Liver (tissue), 9 donors: Measurements from ENCODE around the gene SOX2. TPM values are rescaled to one million over a fixed set of nuclear protein-coding genes. Genes with fewer than 3 reads are reported as not detected.

Experiments used
- DNase-seq: peaks from one replicate; pipeline ENCODE4 v3.0.0-alpha.2; 2017; ENCODE audit warnings: low spot score
- H3K27ac ChIP-seq, 2 donors: one replicate each; pipeline ENCODE4 v1.7.0; 2013; ENCODE audit warnings: inconsistent platforms in 2 of 2, low read length in 2 of 2, control low read depth in 1 of 2, low read depth in 1 of 2, mild to moderate bottlenecking in 1 of 2
- H3K27me3 ChIP-seq, 4 donors: one replicate each; pipeline versions ENCODE4 v1.6.1 to v1.7.0; 2013; ENCODE audit warnings: low read length in 3 of 4, inconsistent platforms in 1 of 4, mild to moderate bottlenecking in 1 of 4, moderate library complexity in 1 of 4; ENCODE audit not compliant: control insufficient read depth in 4 of 4, insufficient read depth in 4 of 4
- H3K36me3 ChIP-seq, 4 donors: one replicate each; pipeline versions ENCODE4 v1.6.1 to v1.7.0; 2013; ENCODE audit warnings: low read length in 3 of 4, mild to moderate bottlenecking in 3 of 4, low read depth in 1 of 4, moderate library complexity in 1 of 4; ENCODE audit not compliant: control insufficient read depth in 4 of 4, insufficient read depth in 3 of 4
- H3K4me1 ChIP-seq, 4 donors: one replicate each; pipeline versions ENCODE4 v1.6.1 to v1.7.0; 2013; ENCODE audit warnings: low read length in 3 of 4, mild to moderate bottlenecking in 3 of 4, moderate library complexity in 1 of 4; ENCODE audit not compliant: control insufficient read depth in 4 of 4, insufficient read depth in 4 of 4
- H3K4me3 ChIP-seq, 3 donors: one replicate each; pipeline versions ENCODE4 v1.6.1 to v1.7.0; 2013; ENCODE audit warnings: low read length in 3 of 3, control low read depth in 1 of 3, low read depth in 1 of 3, mild to moderate bottlenecking in 1 of 3
- H3K9ac ChIP-seq, 2 donors: one replicate each; pipeline ENCODE4 v1.7.0; 2013; ENCODE audit warnings: low read length in 2 of 2, mild to moderate bottlenecking in 2 of 2, moderate library complexity in 2 of 2, control low read depth in 1 of 2, low read depth in 1 of 2
- H3K9me3 ChIP-seq, 4 donors: one replicate each; pipeline versions ENCODE4 v1.6.1 to v1.7.0; 2013; ENCODE audit warnings: low read length in 3 of 4; ENCODE audit not compliant: control insufficient read depth in 4 of 4
- ATF3 ChIP-seq: IDR thresholded peaks from 2 replicates; pipeline ENCODE4 v1.6.1; 2016; ENCODE audit warnings: antibody characterized with exemption
- CTCF ChIP-seq: fragments of 150-350 bp; IDR thresholded peaks from 2 replicates; pipeline ENCODE4 v1.5.1; 2017; ENCODE audit warnings: improper control_type of control experiment, low read depth, low read length; ENCODE audit not compliant: missing input control
- EGR1 ChIP-seq, 2 donors: IDR thresholded peaks; 2 replicates each; pipeline ENCODE4 v1.6.1; 2016 to 2018; ENCODE audit warnings: antibody characterized with exemption in 2 of 2, low read depth in 2 of 2
- FOXA1 ChIP-seq: IDR thresholded peaks from 2 replicates; pipeline ENCODE4 v1.6.1; 2016; ENCODE audit warnings: antibody characterized with exemption
- FOXA2 ChIP-seq: IDR thresholded peaks from 2 replicates; pipeline ENCODE4 v1.6.1; 2016; ENCODE audit warnings: antibody characterized with exemption
- GABPA ChIP-seq, 2 donors: IDR thresholded peaks in 1 of 2; conservative IDR thresholded peaks in 1 of 2; 2 replicates each; pipeline ENCODE4 v1.6.1; 2016; ENCODE audit warnings: antibody characterized with exemption in 2 of 2, mild to moderate bottlenecking in 1 of 2, moderate library complexity in 1 of 2
- HNF4A ChIP-seq, 2 donors: conservative IDR thresholded peaks; 2 replicates each; pipeline ENCODE4 v1.6.1; 2016; ENCODE audit warnings: antibody characterized with exemption in 2 of 2, mild to moderate bottlenecking in 2 of 2
- HNF4G ChIP-seq: IDR thresholded peaks from 2 replicates; pipeline ENCODE4 v1.6.1; 2016; ENCODE audit warnings: antibody characterized with exemption
- JUND ChIP-seq, 2 donors: IDR thresholded peaks; 2 replicates each; pipeline ENCODE4 v1.6.1; 2016; ENCODE audit warnings: antibody characterized with exemption in 2 of 2
- NR2F2 ChIP-seq: IDR thresholded peaks from 2 replicates; pipeline ENCODE4 v1.6.1; 2016; ENCODE audit warnings: antibody characterized with exemption
- RAD21 ChIP-seq, 2 donors: IDR thresholded peaks; 2 replicates each; pipeline ENCODE4 v1.6.1; 2016; ENCODE audit warnings: antibody characterized with exemption in 2 of 2, mild to moderate bottlenecking in 2 of 2
- REST ChIP-seq: IDR thresholded peaks from 2 replicates; pipeline ENCODE4 v1.6.1; 2016; ENCODE audit warnings: antibody characterized with exemption, mild to moderate bottlenecking
- RXRA ChIP-seq, 2 donors: IDR thresholded peaks; 2 replicates each; pipeline ENCODE4 v1.6.1; 2017 to 2018; ENCODE audit warnings: antibody characterized with exemption in 2 of 2, mild to moderate bottlenecking in 1 of 2
- SP1 ChIP-seq: IDR thresholded peaks from 2 replicates; pipeline ENCODE4 v1.6.1; 2018; ENCODE audit warnings: antibody characterized with exemption, mild to moderate bottlenecking
- TAF1 ChIP-seq: conservative IDR thresholded peaks from 2 replicates; pipeline ENCODE4 v1.6.1; 2016; ENCODE audit warnings: antibody characterized with exemption, mild to moderate bottlenecking
- YY1 ChIP-seq: IDR thresholded peaks from 2 replicates; pipeline ENCODE4 v1.6.1; 2016; ENCODE audit warnings: antibody characterized with exemption, mild to moderate bottlenecking
- ZBTB33 ChIP-seq: IDR thresholded peaks from 2 replicates; pipeline ENCODE4 v1.6.1; 2016; ENCODE audit warnings: antibody characterized with exemption
- WGBS: extraction: QIAGEN DNeasy Blood & Tissue Kit; methylation state at CpG from one replicate; pipeline ENCODE4 v1.1.7; 2013; 5-methylcytosine and 5-hydroxymethylcytosine counted together
- polyA plus RNA-seq, 2 donors: library from polyadenylated mRNA; stranded (reverse) in 1 of 2; unstranded in 1 of 2; fragments of 200-250 nt in 1 of 2; fragments of >200 nt in 1 of 2; fragmentation: Nextera tagmentation in 1 of 2; extraction: Ambion mirVana in 1 of 2; gene quantifications; one replicate each; pipeline versions ENCODE4 v1.2.1 to v1.2.3, GENCODE V29; 2013 to 2015
- total RNA-seq, 2 donors: library from RNA; depleted of rRNA; stranded (reverse); fragments of >200 nt; gene quantifications; one replicate each; pipeline ENCODE4 v1.2.3, GENCODE V29; 2014
- donor health status: healthy.
- donor health status: healthy.
- donor health status: healthy.
- donor health status: healthy.
- donor health status: healthy.

Gene SOX2
- total and polyA plus RNA-seq, 4 donors: 0.02 TPM; not detected in 3

- peaks cover 0 to 9% (median 0%) of the 10 kb centered on the region in 4 donors for H3K9me3 ChIP-seq
- 13% methylated on average over 31 of the region's 31 CpGs for WGBS
- H3K9ac ChIP-seq: no peak overlapping the region
- peaks cover 9 to 37% (median 21%) of the 10 kb centered on the region in 4 donors for H3K27me3 ChIP-seq
- DNase-seq: no peak
- H3K4me1 ChIP-seq: peaks cover 12 to 26% (median 21%) of the 10 kb centered on the region in 4 donors
- TF ChIP-seq EGR1 (IDR thresholded peaks at IDR 0.05; ENCODE audit: low read depth in 2 of 2) (no peak), REST (no peak), FOXA1 (no peak), FOXA2 (no peak), JUND (IDR thresholded peaks at IDR 0.05) (no peak), TAF1 (no peak), NR2F2 (no peak), YY1 (no peak), CTCF (no peak), SP1 (no peak)
- H3K36me3 ChIP-seq: no peaks in the 10 kb centered on the region
- H3K27ac ChIP-seq: no peak overlapping the region
- no peak overlapping the region for H3K4me3 ChIP-seq
These were observed 12.7 kb downstream of the SOX2 start for GRCh38 chr3:181724192-181724965.

- Histone ChIP-seq H3K4me1 (peaks cover 11 to 26% (median 21%) of the 10 kb centered on the region in 4 donors), H3K4me3 (no peak overlapping the region), H3K9ac (no peak overlapping the region), H3K27ac (no peak overlapping the region), H3K9me3 (peaks cover 0 to 9% (median 0%) of the 10 kb centered on the region in 4 donors), H3K27me3 (peaks cover 9 to 33% (median 22%) of the 10 kb centered on the region in 4 donors), H3K36me3 (no peaks in the 10 kb centered on the region)
- WGBS: 11% methylated on average over 24 of the region's 24 CpGs
- no peak for DNase-seq
- TF ChIP-seq ATF3 (no peak), GABPA (IDR thresholded peaks at IDR 0.05 in 1 of 2, conservative IDR thresholded peaks at IDR 0.05 in 1 of 2) (no peak), NR2F2 (no peak), FOXA2 (no peak), RAD21 (IDR thresholded peaks at IDR 0.05) (no peak), RXRA (IDR thresholded peaks at IDR 0.05) (no peak), ZBTB33 (no peak), REST (no peak), HNF4G (no peak), EGR1 (IDR thresholded peaks at IDR 0.05; ENCODE audit: low read depth in 2 of 2) (no peak), CTCF (no peak), HNF4A (conservative IDR thresholded peaks at IDR 0.05) (no peak)
These were observed 13.5 kb downstream of the SOX2 start for GRCh38 chr3:181725131-181725731.
